H1 (cell line): ENCODE measurements around the gene ANKRD13B. TPM values are rescaled to one million over a fixed set of nuclear protein-coding genes. Genes with fewer than 3 reads are reported as not detected.

Experiments
- CTCF ChIA-PET: fragments of 300-600 bp; sonication (Branson Sonifier 250); formaldehyde crosslinking; loops from one replicate; lab custom pipeline; 2021; ENCODE audit not compliant: partially characterized antibody; lab: Charles Lee
- POLR2A ChIA-PET: fragments of 300-600 bp; sonication (Branson Sonifier 250); formaldehyde crosslinking; loops from one replicate; lab custom pipeline; 2021; ENCODE audit warnings: inconsistent platforms; ENCODE audit not compliant: partially characterized antibody; lab: Charles Lee
- DNase-seq, 2 experiments: peaks; one replicate each; pipeline versions ENCODE4 v3.0.0 to v3.0.0-alpha.2; 2010 to 2022; ENCODE audit warnings: low spot score in 2 of 2, low read depth in 1 of 2, mixed read lengths in 1 of 2
- FAIRE-seq: peaks from 2 replicates; lab custom pipeline; 2011; peaks lifted over from hg19 to GRCh38; lab: Jason Lieb, UNC
- H2AFZ ChIP-seq: 2 replicates; pipeline ENCODE4 v1.8.1; 2012; ENCODE audit warnings: low read length, inconsistent platforms
- H2AK5ac ChIP-seq: 2 replicates; pipeline ENCODE4 v1.6.1; 2013; ENCODE audit warnings: low read depth, low read length
- H2BK120ac ChIP-seq: replicated peaks from 2 replicates; pipeline ENCODE3; 2013; ENCODE audit warnings: low read depth, low read length, inconsistent platforms
- H2BK12ac ChIP-seq: 2 replicates; pipeline ENCODE4 v1.6.1; 2013; ENCODE audit warnings: low read depth, low read length
- H2BK15ac ChIP-seq: 2 replicates; pipeline ENCODE4 v1.6.1; 2013; ENCODE audit warnings: low read length
- H2BK20ac ChIP-seq: 2 replicates; pipeline ENCODE4 v1.6.1; 2013; ENCODE audit warnings: low read length
- H2BK5ac ChIP-seq: 2 replicates; pipeline ENCODE4 v1.6.1; 2013; ENCODE audit warnings: low read depth, low read length
- H3K14ac ChIP-seq: 2 replicates; pipeline ENCODE4 v1.6.1; 2013; ENCODE audit warnings: inconsistent platforms; ENCODE audit not compliant: insufficient read length
- H3K18ac ChIP-seq: 2 replicates; pipeline ENCODE4 v1.6.1; 2013; ENCODE audit warnings: low read length; ENCODE audit errors: extremely low read depth
- H3K23ac ChIP-seq: 2 replicates; pipeline ENCODE4 v1.6.1; 2013; ENCODE audit warnings: inconsistent platforms; ENCODE audit not compliant: insufficient read length
- H3K23me2 ChIP-seq: 2 replicates; pipeline ENCODE4 v1.6.1; 2013; ENCODE audit warnings: low read depth, low read length
- H3K27ac ChIP-seq: 2 replicates; pipeline ENCODE4 v1.6.1; 2011; ENCODE audit warnings: low read depth, low read length, inconsistent platforms
- H3K27me3 ChIP-seq, 4 experiments: replicated peaks in 1 of 4; 1 replicate in 1 of 4; 2 replicates in 3 of 4; pipeline versions ENCODE4 v1.6.1 to v1.8.1; 2011 to 2013; ENCODE audit warnings: low read length in 3 of 4, mild to moderate bottlenecking in 3 of 4, inconsistent platforms in 2 of 4, mixed read lengths in 2 of 4, moderate library complexity in 1 of 4; ENCODE audit not compliant: control insufficient read depth in 3 of 4, insufficient read depth in 3 of 4; ENCODE audit errors: extremely low read depth in 1 of 4
- H3K36me3 ChIP-seq, 4 experiments: 2 replicates each; pipeline versions ENCODE4 v1.6.1 to v1.8.1; 2011 to 2013; ENCODE audit warnings: mild to moderate bottlenecking in 4 of 4, low read length in 3 of 4, moderate library complexity in 2 of 4, control low read depth in 1 of 4, inconsistent platforms in 1 of 4; ENCODE audit not compliant: insufficient read depth in 4 of 4, control insufficient read depth in 2 of 4
- H3K4ac ChIP-seq: replicated peaks from 2 replicates; pipeline ENCODE3; 2013; ENCODE audit warnings: low read length, low read depth, mixed read lengths, inconsistent platforms; ENCODE audit not compliant: insufficient read length
- H3K4me1 ChIP-seq, 4 experiments: replicated peaks in 1 of 4; 1 replicate in 1 of 4; 2 replicates in 3 of 4; pipeline versions ENCODE4 v1.6.1 to v1.8.1; 2011 to 2013; ENCODE audit warnings: low read length in 3 of 4, inconsistent platforms in 2 of 4, mixed read lengths in 1 of 4; ENCODE audit not compliant: insufficient read depth in 4 of 4, control insufficient read depth in 3 of 4
- H3K4me2 ChIP-seq, 2 experiments: 2 replicates each; pipeline versions ENCODE4 v1.6.1 to v1.8.1; 2011 to 2013; ENCODE audit warnings: low read depth in 2 of 2, low read length in 2 of 2, control low read depth in 1 of 2, inconsistent platforms in 1 of 2, mild to moderate bottlenecking in 1 of 2; ENCODE audit not compliant: insufficient read depth in 1 of 2
- H3K4me3 ChIP-seq, 4 experiments: fragments of 200-600, 300-600 bp in 1 of 4; sonication (generic), shearing (Covaris generic), sonication (Bioruptor Twin) in 1 of 4; 2 replicates each; pipeline versions ENCODE4 v1.5.1 to v1.8.1; 2011 to 2016; ENCODE audit warnings: low read length in 4 of 4, low read depth in 3 of 4, control low read depth in 2 of 4, inconsistent platforms in 2 of 4, mild to moderate bottlenecking in 2 of 4, mixed read lengths in 1 of 4, moderate library complexity in 1 of 4; ENCODE audit not compliant: insufficient read depth in 2 of 4; ENCODE audit errors: extremely low read depth in 1 of 4
- H3K56ac ChIP-seq: replicated peaks from 2 replicates; pipeline ENCODE3; 2013; ENCODE audit warnings: low read depth, mild to moderate bottlenecking, mixed read lengths, low read length, inconsistent platforms; ENCODE audit not compliant: insufficient read length
- H3K79me1 ChIP-seq: 2 replicates; pipeline ENCODE4 v1.6.1; 2013; ENCODE audit warnings: low read depth, low read length, control low read depth
- H3K79me2 ChIP-seq, 2 experiments: 2 replicates each; pipeline versions ENCODE4 v1.6.1 to v1.8.1; 2012 to 2013; ENCODE audit warnings: low read length in 2 of 2, mild to moderate bottlenecking in 2 of 2, inconsistent platforms in 1 of 2; ENCODE audit not compliant: insufficient read depth in 2 of 2, control insufficient read depth in 1 of 2
- H3K9ac ChIP-seq, 4 experiments: replicated peaks in 1 of 4; 1 replicate in 1 of 4; 2 replicates in 3 of 4; pipeline versions ENCODE4 v1.6.1 to v1.8.1; 2011 to 2013; ENCODE audit warnings: low read depth in 3 of 4, low read length in 3 of 4, control low read depth in 2 of 4, mild to moderate bottlenecking in 2 of 4, moderate library complexity in 2 of 4, inconsistent platforms in 1 of 4; ENCODE audit errors: extremely low read depth in 1 of 4
- H3K9me3 ChIP-seq, 2 experiments: 2 replicates each; pipeline versions ENCODE4 v1.6.1 to v1.8.1; 2012 to 2013; ENCODE audit warnings: mild to moderate bottlenecking in 2 of 2, moderate library complexity in 2 of 2, control low read depth in 1 of 2, inconsistent platforms in 1 of 2, low read depth in 1 of 2, low read length in 1 of 2, mixed read lengths in 1 of 2; ENCODE audit not compliant: insufficient read depth in 2 of 2
- H4K20me1 ChIP-seq, 2 experiments: replicated peaks in 1 of 2; 2 replicates each; pipeline versions ENCODE3 to v1.8.1; 2011 to 2013; ENCODE audit warnings: inconsistent platforms in 2 of 2, low read length in 2 of 2, mild to moderate bottlenecking in 1 of 2; ENCODE audit not compliant: insufficient read depth in 2 of 2, control insufficient read depth in 1 of 2
- H4K5ac ChIP-seq: 2 replicates; pipeline ENCODE4 v1.6.1; 2013; ENCODE audit warnings: low read length, low read depth, mixed read lengths, inconsistent platforms; ENCODE audit not compliant: insufficient read length
- H4K8ac ChIP-seq: 2 replicates; pipeline ENCODE4 v1.8.0; 2013; ENCODE audit warnings: mild to moderate bottlenecking, moderate library complexity, low read length, inconsistent platforms; ENCODE audit not compliant: insufficient read depth; ENCODE audit errors: extremely low read depth
- H4K91ac ChIP-seq: replicated peaks from 2 replicates; pipeline ENCODE3; 2013; ENCODE audit warnings: low read length, mixed read lengths, inconsistent platforms; ENCODE audit not compliant: insufficient read length
- RXRA ChIP-seq: IDR thresholded peaks from 2 replicates; pipeline ENCODE4 v1.6.1; 2011; ENCODE audit warnings: low read depth, mild to moderate bottlenecking, low read length, moderate library complexity; ENCODE audit not compliant: insufficient read depth
- WGBS, 2 experiments: shearing (Covaris generic) in 1 of 2; methylation state at CpG; one replicate each; pipeline versions ENCODE4 v1.1.6 to v1.1.7; 2013 to 2015; ENCODE audit warnings: low lambda C conversion rate in 2 of 2, mixed read lengths in 2 of 2, inconsistent platforms in 1 of 2, low coverage in 1 of 2, missing lambda C conversion rate in 1 of 2; ENCODE audit not compliant: insufficient replicate concordance in 2 of 2, insufficient coverage in 1 of 2, insufficient read length in 1 of 2; ENCODE audit errors: extremely low coverage in 1 of 2, missing lambda C conversion rate in 1 of 2; 5-methylcytosine and 5-hydroxymethylcytosine counted together
- polyA plus RNA-seq, 7 experiments: library from polyadenylated mRNA; depleted of rRNA in 3 of 7; stranded (reverse) in 5 of 7; unstranded in 2 of 7; fragments of >200 nt in 5 of 7; fragments of 200-250 nt in 2 of 7; gene quantifications; 1 replicate in 5 of 7; 2 replicates in 1 of 7; 4 replicates in 1 of 7; pipeline versions ENCODE4 v1.2.1 to v1.2.3, GENCODE V29; 2011 to 2013; ENCODE audit warnings: missing spikeins in 2 of 7, mixed read lengths in 2 of 7
- total RNA-seq: library from RNA; stranded (reverse); fragmentation: NEBNext Ultra II Directional; extraction: Animal tissue kit (Norgen Biotek cat#: 25700); gene quantifications from 2 replicates; pipeline ENCODE4 v1.2.1, GENCODE V29; 2021

ANKRD13B gene
- total and polyA plus RNA-seq, 2 of the 8 experiments (the other 6 are each of a cell fraction or from before 2014, with no cell fraction given), result 16.4 to 48.5 TPM

- ChIA-PET CTCF (interaction anchor here (0.8 to 12.8 kb wide), 5 partner anchors 11 to 43 kb away, joined by 3 to 99 read pairs (median 6); partner anchors contain the start of genes ABHD15, ANKRD13B and TP53I13), POLR2A (interaction anchor here (1.6 kb wide), 1 partner anchor 20 kb away, joined by 4 read pairs; no protein-coding TSS in a partner anchor)
- Histone ChIP-seq H4K91ac (no peak overlapping the region), H3K4ac (no peak overlapping the region), H3K9me3 (peaks cover 0 to 11% of the 10 kb centered on the region in 2 experiments; a peak in 1 of 4 replicates), H3K56ac (no peak overlapping the region), H3K23ac (no peak overlapping the region), H3K4me2 (no peak overlapping the region), H2BK5ac (no peak overlapping the region), H2BK120ac (no peak overlapping the region), H4K20me1 (peaks cover 5% of the 10 kb centered on the region in 2 experiments), H4K5ac (no peak overlapping the region), H3K79me2 (no peaks in the 10 kb centered on the region), H2BK12ac (no peak overlapping the region), H2BK15ac (no peak overlapping the region), H2BK20ac (no peak overlapping the region), H2AFZ (no peak overlapping the region), H3K23me2 (peaks cover 11% of the 10 kb centered on the region), H3K4me1 (peaks cover 10 to 29% (median 22%) of the 10 kb centered on the region in 4 experiments), H4K8ac (no peak overlapping the region), H3K79me1 (peaks cover 2% of the 10 kb centered on the region; the same call in 1 of the 2 replicates), H3K14ac (no peak overlapping the region), H3K27ac (no peak overlapping the region), H3K36me3 (peaks cover 0 to 7% (median 0%) of the 10 kb centered on the region in 4 experiments; a peak in 1 of 8 replicates), H3K4me3 (no peak overlapping the region), H3K9ac (no peak overlapping the region), H3K18ac (no peak overlapping the region), H2AK5ac (no peak overlapping the region), H3K27me3 (peaks cover 14 to 36% (median 29%) of the 10 kb centered on the region in 4 experiments)
- no peak for DNase-seq
- TF ChIP-seq RXRA, result no peak
- FAIRE-seq, result no peak
- 96% methylated on average over 12 of the region's 12 CpGs; no CpG with 5 or more reads in 1 of the 2 experiments for WGBS, 2 experiments
Observed at GRCh38 chr17:29612094-29612403, 19.1 kb downstream of the ANKRD13B start.
